H9 (cell line): ENCODE data around the gene CCT6A. TPM values are rescaled to one million over a fixed set of nuclear protein-coding genes. Genes with fewer than 3 reads are reported as not detected.

ENCODE experiments used
- DNase-seq: peaks from one replicate; pipeline ENCODE4 v3.0.0-alpha.2; 2017
- H2AFZ ChIP-seq: one replicate; pipeline ENCODE4 v1.6.1; 2013; ENCODE audit warnings: mild to moderate bottlenecking, low read length, control low read depth, moderate library complexity
- H2AK5ac ChIP-seq: 2 replicates; pipeline ENCODE4 v1.6.1; 2013; ENCODE audit warnings: low read length, control low read depth, mixed read lengths; ENCODE audit not compliant: insufficient read length
- H2BK120ac ChIP-seq: one replicate; pipeline ENCODE4 v1.6.1; 2013; ENCODE audit warnings: low read depth, mild to moderate bottlenecking, low read length, control low read depth, inconsistent platforms; ENCODE audit not compliant: poor library complexity, severe bottlenecking
- H2BK12ac ChIP-seq: 2 replicates; pipeline ENCODE4 v1.6.1; 2013; ENCODE audit warnings: low read length, control low read depth, mixed read lengths, low read depth; ENCODE audit not compliant: insufficient read length
- H2BK15ac ChIP-seq: 2 replicates; pipeline ENCODE4 v1.6.1; 2013; ENCODE audit warnings: low read depth, low read length, control low read depth
- H2BK20ac ChIP-seq: one replicate; pipeline ENCODE4 v1.6.1; 2013; ENCODE audit warnings: low read depth, mild to moderate bottlenecking, low read length, control low read depth, inconsistent platforms; ENCODE audit not compliant: poor library complexity, severe bottlenecking
- H2BK5ac ChIP-seq: 2 replicates; pipeline ENCODE4 v1.6.1; 2013; ENCODE audit warnings: low read length, control low read depth, mixed read lengths; ENCODE audit not compliant: insufficient read length
- H3K14ac ChIP-seq: 2 replicates; pipeline ENCODE4 v1.6.1; 2013; ENCODE audit warnings: low read length, control low read depth; ENCODE audit not compliant: insufficient read depth
- H3K18ac ChIP-seq: 2 replicates; pipeline ENCODE4 v1.6.1; 2013; ENCODE audit warnings: low read depth, mild to moderate bottlenecking, mixed read lengths, low read length, control low read depth; ENCODE audit not compliant: insufficient read length
- H3K23ac ChIP-seq: 2 replicates; pipeline ENCODE4 v1.6.1; 2013; ENCODE audit warnings: low read length, control low read depth, mixed read lengths, low read depth; ENCODE audit not compliant: insufficient read length
- H3K23me2 ChIP-seq: 2 replicates; pipeline ENCODE4 v1.6.1; 2013; ENCODE audit warnings: low read depth, mild to moderate bottlenecking, mixed read lengths, low read length, control low read depth; ENCODE audit not compliant: insufficient read length, poor library complexity, severe bottlenecking
- H3K27ac ChIP-seq: 2 replicates; pipeline ENCODE4 v1.5.1; 2013; ENCODE audit warnings: low read length, control low read depth, mixed read lengths, low read depth; ENCODE audit not compliant: insufficient read length
- H3K27me3 ChIP-seq: 2 replicates; pipeline ENCODE4 v1.6.1; 2013; ENCODE audit warnings: low read length, control low read depth, inconsistent platforms; ENCODE audit not compliant: insufficient read depth
- H3K4ac ChIP-seq: 2 replicates; pipeline ENCODE4 v1.6.1; 2013; ENCODE audit warnings: low read depth, mild to moderate bottlenecking, control low read depth, inconsistent platforms, low read length, moderate library complexity
- H3K4me1 ChIP-seq: 2 replicates; pipeline ENCODE4 v1.6.1; 2013; ENCODE audit warnings: low read length, control low read depth, inconsistent platforms; ENCODE audit not compliant: insufficient read depth
- H3K4me2 ChIP-seq: 2 replicates; pipeline ENCODE4 v1.6.1; 2013; ENCODE audit warnings: low read length, control low read depth, mixed read lengths; ENCODE audit not compliant: insufficient read length, insufficient read depth
- H3K56ac ChIP-seq: 2 replicates; pipeline ENCODE4 v1.6.1; 2013; ENCODE audit warnings: low read depth, mild to moderate bottlenecking, mixed read lengths, low read length, control low read depth; ENCODE audit not compliant: insufficient read length
- H3K79me1 ChIP-seq: 2 replicates; pipeline ENCODE4 v1.6.1; 2013; ENCODE audit warnings: low read depth, mild to moderate bottlenecking, moderate library complexity, low read length, control low read depth, inconsistent platforms; ENCODE audit not compliant: insufficient read depth, poor library complexity, severe bottlenecking
- H3K79me2 ChIP-seq: 2 replicates; pipeline ENCODE4 v1.6.1; 2013; ENCODE audit warnings: low read length, control low read depth, inconsistent platforms; ENCODE audit not compliant: insufficient read depth
- H3K9ac ChIP-seq: 2 replicates; pipeline ENCODE4 v1.6.1; 2013; ENCODE audit warnings: low read length, control low read depth, mixed read lengths; ENCODE audit not compliant: insufficient read length; ENCODE audit errors: extremely low read depth
- H3K9me3 ChIP-seq: one replicate; pipeline ENCODE4 v1.6.1; 2013; ENCODE audit warnings: low read depth, low read length, inconsistent platforms; ENCODE audit not compliant: control insufficient read depth
- H3T11ph ChIP-seq: one replicate; pipeline ENCODE4 v1.6.1; 2013; ENCODE audit warnings: mild to moderate bottlenecking, low read length, control low read depth, inconsistent platforms
- H4K20me1 ChIP-seq: one replicate; pipeline ENCODE4 v1.6.1; 2013; ENCODE audit not compliant: control insufficient read depth, insufficient read length, insufficient read depth
- H4K5ac ChIP-seq: 2 replicates; pipeline ENCODE4 v1.6.1; 2013; ENCODE audit warnings: low read depth, mild to moderate bottlenecking, mixed read lengths, low read length, control low read depth; ENCODE audit not compliant: insufficient read length
- H4K8ac ChIP-seq: replicated peaks from 2 replicates; pipeline ENCODE4 v1.6.1; 2013; ENCODE audit warnings: low read length, control low read depth, mixed read lengths, low read depth; ENCODE audit not compliant: insufficient read length
- H4K91ac ChIP-seq: 2 replicates; pipeline ENCODE4 v1.6.1; 2013; ENCODE audit warnings: low read depth, mild to moderate bottlenecking, moderate library complexity, mixed read lengths, low read length, control low read depth; ENCODE audit not compliant: insufficient read length
- H3K27ac Mint-ChIP-seq, 3 experiments: 2 replicates in 2 of 3; 3 replicates in 1 of 3; pipeline ENCODE4 v1.8.0; 2020 to 2021; ENCODE audit warnings: mixed read lengths in 3 of 3, mild to moderate bottlenecking in 1 of 3, moderate library complexity in 1 of 3
- H3K27me3 Mint-ChIP-seq: 2 replicates; pipeline ENCODE4 v1.8.0; 2021; ENCODE audit warnings: low read depth, mild to moderate bottlenecking, moderate library complexity, mixed read lengths
- H3K36me3 Mint-ChIP-seq, 3 experiments: 2 replicates in 2 of 3; 3 replicates in 1 of 3; pipeline ENCODE4 v1.8.0; 2020 to 2021; ENCODE audit warnings: low read depth in 3 of 3, mixed read lengths in 3 of 3; ENCODE audit not compliant: insufficient read depth in 1 of 3
- H3K4me1 Mint-ChIP-seq, 2 experiments: 2 replicates each; pipeline ENCODE4 v1.8.0; 2020; ENCODE audit warnings: mixed read lengths in 2 of 2
- H3K4me3 Mint-ChIP-seq, 2 experiments: 2 replicates in 1 of 2; 3 replicates in 1 of 2; pipeline ENCODE4 v1.8.0; 2020 to 2021; ENCODE audit warnings: mild to moderate bottlenecking in 2 of 2, mixed read lengths in 2 of 2, moderate library complexity in 1 of 2
- H3K9me3 Mint-ChIP-seq, 2 experiments: 2 replicates in 1 of 2; 3 replicates in 1 of 2; pipeline ENCODE4 v1.8.0; 2020; ENCODE audit warnings: mild to moderate bottlenecking in 2 of 2, mixed read lengths in 2 of 2, moderate library complexity in 1 of 2
- total RNA-seq: library from RNA; stranded (reverse); gene quantifications from 2 replicates; pipeline ENCODE4 v1.2.1, GENCODE V29; 2021
- TF ChIP-seq, protein P1 (sequence below): fragments of 200-600 bp; sonication (generic); conservative IDR thresholded peaks from 3 replicates; pipeline ENCODE4 v1.8.0; 2021; ENCODE audit warnings: antibody characterized with exemption, mild to moderate bottlenecking

Gene CCT6A
- total RNA-seq, 1 experiment from 2014 or later = 303 TPM

DNA sequence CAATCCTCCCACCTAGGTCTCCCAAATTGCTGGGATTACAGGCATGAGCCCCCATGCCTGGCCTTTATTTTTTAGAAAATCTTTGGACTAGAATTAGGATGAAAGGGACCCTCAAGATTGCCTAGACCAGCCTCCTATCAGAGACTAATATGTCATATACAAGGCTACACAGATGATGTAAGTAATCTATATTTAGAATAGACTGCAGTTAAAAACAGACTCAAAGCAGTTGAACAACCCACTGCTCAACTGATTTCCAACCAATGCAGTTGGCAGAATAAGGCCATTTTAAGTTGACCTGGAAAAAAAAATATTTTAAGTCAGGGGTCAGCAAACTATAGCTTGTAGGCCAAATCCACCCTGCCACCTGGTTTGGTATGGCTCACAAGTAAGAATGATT lies 28.1 kb upstream of the CCT6A start:
- Histone ChIP-seq H4K8ac (no peak overlapping the region), H3K56ac (no peak overlapping the region), H3K27me3 (no peaks in the 10 kb centered on the region), H2BK120ac (no peak overlapping the region), H3K14ac (no peak overlapping the region), H4K5ac (no peak overlapping the region), H2BK20ac (no peak overlapping the region), H2BK15ac (no peak overlapping the region), H2AFZ (no peak overlapping the region), H3K9me3 (no peaks in the 10 kb centered on the region), H2AK5ac (no peak overlapping the region), H4K91ac (no peak overlapping the region), H3K79me2 (no peaks in the 10 kb centered on the region), H4K20me1 (no peaks in the 10 kb centered on the region), H3K23me2 (no peaks in the 10 kb centered on the region), H3K27ac (no peak overlapping the region), H2BK5ac (no peak overlapping the region), H3K79me1 (no peaks in the 10 kb centered on the region), H3K18ac (no peak overlapping the region), H3T11ph (no peak overlapping the region), H3K23ac (no peak overlapping the region), H3K4ac (no peak overlapping the region), H2BK12ac (no peak overlapping the region), H3K4me1 (no peaks in the 10 kb centered on the region), H3K4me2 (no peak overlapping the region), H3K9ac (no peak overlapping the region)
- Mint-ChIP-seq H3K27ac (no peak overlapping the region), H3K4me3 (no peak overlapping the region), H3K9me3 (no peaks in the 10 kb centered on the region), H3K27me3 (no peaks in the 10 kb centered on the region), H3K36me3 (peaks cover 32 to 61% (median 57%) of the 10 kb centered on the region in 3 experiments; a peak in 6 of 7 replicates), H3K4me1 (no peaks in the 10 kb centered on the region)
- DNase-seq = no peak
- TF ChIP-seq, protein P1, sequence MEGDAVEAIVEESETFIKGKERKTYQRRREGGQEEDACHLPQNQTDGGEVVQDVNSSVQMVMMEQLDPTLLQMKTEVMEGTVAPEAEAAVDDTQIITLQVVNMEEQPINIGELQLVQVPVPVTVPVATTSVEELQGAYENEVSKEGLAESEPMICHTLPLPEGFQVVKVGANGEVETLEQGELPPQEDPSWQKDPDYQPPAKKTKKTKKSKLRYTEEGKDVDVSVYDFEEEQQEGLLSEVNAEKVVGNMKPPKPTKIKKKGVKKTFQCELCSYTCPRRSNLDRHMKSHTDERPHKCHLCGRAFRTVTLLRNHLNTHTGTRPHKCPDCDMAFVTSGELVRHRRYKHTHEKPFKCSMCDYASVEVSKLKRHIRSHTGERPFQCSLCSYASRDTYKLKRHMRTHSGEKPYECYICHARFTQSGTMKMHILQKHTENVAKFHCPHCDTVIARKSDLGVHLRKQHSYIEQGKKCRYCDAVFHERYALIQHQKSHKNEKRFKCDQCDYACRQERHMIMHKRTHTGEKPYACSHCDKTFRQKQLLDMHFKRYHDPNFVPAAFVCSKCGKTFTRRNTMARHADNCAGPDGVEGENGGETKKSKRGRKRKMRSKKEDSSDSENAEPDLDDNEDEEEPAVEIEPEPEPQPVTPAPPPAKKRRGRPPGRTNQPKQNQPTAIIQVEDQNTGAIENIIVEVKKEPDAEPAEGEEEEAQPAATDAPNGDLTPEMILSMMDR = no peak
